Activated B cell treated with CpG ODN at 0.5 μM for 24 hours (primary cell): ENCODE measurements around the gene TTLL12. TPM values are rescaled to one million over a fixed set of nuclear protein-coding genes. Genes with fewer than 3 reads are reported as not detected.

Source experiments
- ATAC-seq: fragments of 200-7000 bp; cut with Tn5 transposase; one replicate; pipeline ENCODE4 v1.10.0; 2021; ENCODE audit warnings: low read depth, mild to moderate bottlenecking, moderate library complexity
- CTCF ChIA-PET: fragments of 350-600 bp; sonication (Branson Sonifier 250); formaldehyde crosslinking; loops from one replicate; lab custom pipeline; 2021; ENCODE audit warnings: antibody characterized with exemption; lab: Charles Lee
- POLR2A ChIA-PET: fragments of 350-600 bp; sonication (Branson Sonifier 250); formaldehyde crosslinking; loops from one replicate; lab custom pipeline; 2021; ENCODE audit warnings: antibody characterized with exemption; lab: Charles Lee
- DNase-seq: peaks from one replicate; pipeline ENCODE4 v3.0.0; 2022
- H3K27ac Mint-ChIP-seq: one replicate; pipeline ENCODE4 v1.8.0; 2020; ENCODE audit warnings: mixed read lengths
- H3K27me3 Mint-ChIP-seq: one replicate; pipeline ENCODE4 v1.8.0; 2021; ENCODE audit warnings: mixed read lengths
- H3K36me3 Mint-ChIP-seq: one replicate; pipeline ENCODE4 v1.8.0; 2021; ENCODE audit warnings: low read depth, mixed read lengths
- H3K4me1 Mint-ChIP-seq: one replicate; pipeline ENCODE4 v1.8.0; 2021; ENCODE audit warnings: mixed read lengths
- H3K4me3 Mint-ChIP-seq: one replicate; pipeline ENCODE4 v1.8.0; 2020; ENCODE audit warnings: mild to moderate bottlenecking, mixed read lengths
- H3K9me3 Mint-ChIP-seq: one replicate; pipeline ENCODE4 v1.8.0; 2020; ENCODE audit warnings: mixed read lengths
- CTCF ChIP-seq: fragments of 200-600 bp; IDR thresholded peaks from one replicate; pipeline ENCODE4 v1.8.0; 2022; ENCODE audit warnings: antibody characterized with exemption, mild to moderate bottlenecking
- intact Hi-C: fragments of 100-400 bp; cut with micrococcal nuclease; formaldehyde crosslinking; loops from one replicate; pipeline ENCODE4 v1.15.1; 2024
- total RNA-seq: library from RNA; stranded (reverse); gene quantifications from 2 replicates; pipeline ENCODE4 v1.2.3, GENCODE V29; 2022

Gene TTLL12
- total RNA-seq, 1 donor from 2014 or later = 31.5 TPM

GRCh38 chr22:43171019-43171491 is 15.9 kb downstream of the TTLL12 start:
- H3K4me1 Mint-ChIP-seq = no peaks in the 10 kb centered on the region
- intact Hi-C loops = no loop called here
- no peak overlapping the region for H3K4me3 Mint-ChIP-seq
- no peak for ATAC-seq
- no peaks in the 10 kb centered on the region for H3K9me3 Mint-ChIP-seq
- H3K27me3 Mint-ChIP-seq = no peaks in the 10 kb centered on the region
- TF ChIP-seq CTCF = no peak
- CTCF ChIA-PET = no interaction called here
- no peak for DNase-seq
- peaks cover 62% of the 10 kb centered on the region for H3K36me3 Mint-ChIP-seq
- no peak overlapping the region for H3K27ac Mint-ChIP-seq
- POLR2A ChIA-PET = no interaction called here

DNA sequence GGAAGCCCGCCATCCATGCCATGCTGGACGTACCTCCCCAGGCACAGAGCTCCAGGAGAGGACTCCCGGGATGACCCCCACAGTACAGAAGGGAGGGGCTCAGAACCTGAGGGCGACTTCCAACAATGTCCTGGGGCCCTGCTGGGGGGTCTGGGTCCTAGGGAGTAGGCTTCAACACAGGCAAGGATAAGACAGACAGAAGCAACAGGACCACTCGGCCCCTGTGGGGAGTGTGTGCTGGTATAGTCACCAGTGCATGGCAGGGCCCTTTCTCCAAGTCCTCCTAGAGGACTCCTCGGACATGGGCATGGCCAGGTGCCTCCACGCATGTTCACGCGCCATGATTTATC is 16.8 kb downstream of the TTLL12 start:
- ChIA-PET CTCF (no interaction called here), POLR2A (no interaction called here)
- H3K27me3 Mint-ChIP-seq = no peaks in the 10 kb centered on the region
- no peak overlapping the region for H3K4me3 Mint-ChIP-seq
- H3K4me1 Mint-ChIP-seq = no peaks in the 10 kb centered on the region
- H3K36me3 Mint-ChIP-seq = peaks cover 59% of the 10 kb centered on the region
- DNase-seq (no peak), ATAC-seq (no peak)
- intact Hi-C loops = no loop called here
- no peaks in the 10 kb centered on the region for H3K9me3 Mint-ChIP-seq
- no peak overlapping the region for H3K27ac Mint-ChIP-seq
- TF ChIP-seq CTCF = no peak

DNA sequence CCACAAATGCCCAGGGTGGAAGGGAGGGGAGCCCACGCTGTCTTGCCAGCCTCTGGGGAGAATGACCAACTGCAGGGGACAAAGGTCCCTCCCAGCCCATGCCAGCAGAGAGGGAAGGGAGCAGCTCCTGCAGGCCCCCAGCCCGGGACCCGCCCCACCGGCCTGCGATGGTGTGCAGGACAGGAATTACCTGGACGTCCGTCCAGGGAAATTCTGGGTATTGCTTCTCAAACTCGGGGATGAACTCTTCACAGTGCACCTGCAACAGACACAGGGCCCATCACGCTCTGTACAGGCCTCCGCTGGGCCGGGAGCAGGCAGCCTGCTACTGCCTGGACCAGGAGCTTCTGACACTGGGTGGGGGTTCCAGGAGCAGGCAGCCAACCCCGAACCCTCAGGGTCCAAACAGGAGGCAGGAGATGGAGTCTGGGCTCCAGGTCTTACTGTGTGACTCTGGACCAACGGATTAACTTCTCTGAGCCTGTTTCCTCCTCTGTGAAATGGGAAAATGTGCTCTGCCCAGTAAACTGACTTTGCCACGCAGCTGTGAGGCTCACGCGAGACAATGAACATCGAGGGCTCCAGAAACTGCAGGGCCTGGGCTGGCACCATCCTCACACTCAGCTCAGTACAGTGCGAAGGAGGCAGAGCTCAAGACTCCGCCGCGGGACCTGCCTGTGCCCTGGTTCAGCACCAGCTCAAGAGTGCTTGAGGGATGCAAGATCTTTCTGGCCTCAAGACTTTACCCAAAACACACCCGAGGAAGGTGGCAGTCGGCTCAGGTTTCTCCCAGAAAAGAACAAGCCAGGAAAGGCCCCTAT is 17.4 kb downstream of the TTLL12 start:
- ChIA-PET POLR2A (no interaction called here), CTCF (no interaction called here)
- Mint-ChIP-seq H3K4me1 (no peaks in the 10 kb centered on the region), H3K4me3 (no peak overlapping the region), H3K27ac (no peak overlapping the region), H3K27me3 (no peaks in the 10 kb centered on the region), H3K9me3 (no peaks in the 10 kb centered on the region), H3K36me3 (peaks cover 59% of the 10 kb centered on the region)
- intact Hi-C loops = no loop called here
- no peak for ATAC-seq
- no peak for TF ChIP-seq CTCF
- DNase-seq = no peak

DNA sequence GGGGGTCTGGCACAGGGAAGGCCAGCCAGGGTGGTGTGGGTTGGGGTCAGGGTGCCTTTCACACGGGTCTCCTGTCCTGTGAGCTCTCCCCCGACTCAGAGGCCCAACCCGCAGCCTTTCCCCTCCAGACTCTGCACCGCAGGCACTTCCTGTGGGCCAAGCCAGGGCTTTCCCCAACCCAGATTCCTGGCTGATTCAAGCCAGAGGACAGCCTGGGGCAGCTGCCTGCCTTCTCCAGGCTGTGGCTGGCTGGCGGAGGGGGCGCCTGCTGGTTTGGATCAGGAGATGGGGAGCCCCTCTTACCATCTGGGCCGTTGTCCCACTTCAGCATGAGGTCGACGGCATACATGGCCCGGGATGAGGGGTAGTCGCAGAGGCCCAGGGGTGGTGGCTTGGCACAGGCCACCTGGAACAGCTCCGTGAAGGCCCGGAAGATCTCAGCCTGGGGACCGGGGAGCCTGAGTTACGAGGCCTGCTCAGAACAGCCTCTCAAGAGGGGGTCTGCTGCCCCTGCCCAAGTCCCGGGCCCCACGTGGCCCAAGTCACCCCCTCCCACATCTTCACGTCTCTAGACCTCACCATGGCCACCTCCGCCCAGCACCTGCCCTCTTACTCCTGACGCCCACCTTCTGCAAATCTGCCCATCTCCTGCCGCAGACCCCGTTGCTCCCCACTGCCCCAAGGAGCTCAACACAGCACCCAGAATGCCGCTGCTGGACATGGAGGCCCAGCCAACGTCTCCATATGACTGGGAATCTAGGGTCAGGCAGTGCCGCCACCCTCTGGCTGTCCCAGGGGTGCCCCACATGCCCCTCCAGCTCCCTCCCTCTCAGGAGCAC is 18.2 kb downstream of the TTLL12 start:
- DNase-seq (no peak), ATAC-seq (no peak)
- H3K4me1 Mint-ChIP-seq = peaks cover 8% of the 10 kb centered on the region
- TF ChIP-seq CTCF = no peak
- peaks cover 55% of the 10 kb centered on the region for H3K36me3 Mint-ChIP-seq
- no peak overlapping the region for H3K27ac Mint-ChIP-seq
- intact Hi-C loops = no loop called here
- CTCF ChIA-PET = no interaction called here
- H3K9me3 Mint-ChIP-seq = no peaks in the 10 kb centered on the region
- POLR2A ChIA-PET = no interaction called here
- H3K4me3 Mint-ChIP-seq = no peak overlapping the region
- no peaks in the 10 kb centered on the region for H3K27me3 Mint-ChIP-seq

DNA sequence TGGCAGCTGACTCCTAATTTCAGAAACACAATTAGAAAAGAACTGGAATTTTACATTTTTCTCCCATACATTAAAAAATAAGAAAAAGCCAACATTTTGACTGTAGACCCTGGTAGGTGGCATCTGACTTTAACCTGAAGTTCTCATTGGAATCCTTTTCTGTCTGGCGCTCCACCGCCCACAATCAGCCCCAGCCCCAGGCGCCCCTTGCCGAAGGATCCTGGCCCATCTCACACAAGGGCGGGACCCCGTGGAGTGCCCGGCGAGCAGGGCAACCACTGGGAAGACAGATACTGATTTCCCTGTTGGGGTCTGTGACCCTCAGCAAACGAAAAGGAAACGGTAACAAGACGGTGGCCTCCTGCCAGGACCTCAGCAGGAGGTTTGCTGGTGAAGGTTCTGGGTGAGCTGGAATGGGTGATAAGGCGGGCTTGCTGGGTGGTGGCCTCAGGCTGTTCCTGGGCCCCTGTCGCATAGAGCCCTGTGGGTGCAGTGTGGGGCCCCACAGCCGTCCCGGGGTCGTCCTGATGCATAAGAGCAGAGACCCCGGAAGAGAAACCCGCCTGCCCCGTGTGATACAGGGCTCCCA is 19.8 kb downstream of the TTLL12 start:
- no peak overlapping the region for H3K4me3 Mint-ChIP-seq
- peaks cover 11% of the 10 kb centered on the region for H3K4me1 Mint-ChIP-seq
- no peaks in the 10 kb centered on the region for H3K9me3 Mint-ChIP-seq
- H3K27me3 Mint-ChIP-seq = no peaks in the 10 kb centered on the region
- ATAC-seq = no peak
- no peak for DNase-seq
- ChIA-PET CTCF (no interaction called here), POLR2A (no interaction called here)
- H3K36me3 Mint-ChIP-seq = peaks cover 41% of the 10 kb centered on the region
- intact Hi-C loops = no loop called here
- H3K27ac Mint-ChIP-seq = no peak overlapping the region
- TF ChIP-seq CTCF = no peak
